ENCODE results near the gene NUDT22. TPM values are rescaled to one million over a fixed set of nuclear protein-coding genes. Genes with fewer than 3 reads are reported as not detected.

Gene NUDT22
- total and polyA plus RNA-seq, 8 donors = 35.1 to 363 (median 112) TPM

GRCh38 chr11:64229744-64230170, 3.7 kb downstream of the NUDT22 start:
- Histone ChIP-seq H3K4me1 (peaks cover 56 to 80% (median 78%) of the 10 kb centered on the region in 4 donors), H3K9me3 (no peaks in the 10 kb centered on the region), H3K4me3 (peak overlapping the region; percentile 66 to 73 (median 70)), H3K27ac (peak overlapping the region; percentile 91 to 96 (median 94)), H3K36me3 (no peaks in the 10 kb centered on the region), H3K27me3 (no peaks in the 10 kb centered on the region)
- DNase-seq = peak in 1 of 2 donors; percentile 23
- TF ChIP-seq EP300 (IDR thresholded peaks at IDR 0.05) (no peak), CTCF (IDR thresholded peaks at IDR 0.05) (no peak), POLR2A (IDR thresholded peaks at IDR 0.05) (no peak), POLR2AphosphoS5 (IDR thresholded peaks at IDR 0.05) (no peak)
- intact Hi-C loops (cut with DNase I; ENCODE audit: low total_unique reads) = no loop called here
- 29 to 39% (median 34%) methylated on average over 13 of the region's 13 CpGs for WGBS, 5 donors

- H3K4me1 ChIP-seq = peaks cover 55 to 80% (median 78%) of the 10 kb centered on the region in 4 donors
- no peaks in the 10 kb centered on the region for H3K36me3 ChIP-seq
- no peaks in the 10 kb centered on the region for H3K9me3 ChIP-seq
- peak within 1 kb of the TSS; percentile 66 to 73 (median 70) for H3K4me3 ChIP-seq
- 0 to 2% (median 0%) methylated on average over 43 to 62 of the region's 62 CpGs for WGBS, 5 donors
- TF ChIP-seq POLR2AphosphoS5 (IDR thresholded peaks at IDR 0.05) (peak in 2 of 3 donors; percentile 50 to 61), CTCF (IDR thresholded peaks at IDR 0.05) (no peak)
- no peaks in the 10 kb centered on the region for H3K27me3 ChIP-seq
- intact Hi-C loops (cut with DNase I; ENCODE audit: low total_unique reads) = no loop called here
- peak within 1 kb of the TSS; percentile 91 to 96 (median 94) for H3K27ac ChIP-seq
- peak; percentile 96 to 98 for DNase-seq
Observed at GRCh38 chr11:64230171-64230984, 4.3 kb downstream of the NUDT22 start, which contains the start of gene DNAJC4. DNAJC4 (plus strand) TSS chr11:64230548; CDS start chr11:64230855, 307 bp downstream.

DNA sequence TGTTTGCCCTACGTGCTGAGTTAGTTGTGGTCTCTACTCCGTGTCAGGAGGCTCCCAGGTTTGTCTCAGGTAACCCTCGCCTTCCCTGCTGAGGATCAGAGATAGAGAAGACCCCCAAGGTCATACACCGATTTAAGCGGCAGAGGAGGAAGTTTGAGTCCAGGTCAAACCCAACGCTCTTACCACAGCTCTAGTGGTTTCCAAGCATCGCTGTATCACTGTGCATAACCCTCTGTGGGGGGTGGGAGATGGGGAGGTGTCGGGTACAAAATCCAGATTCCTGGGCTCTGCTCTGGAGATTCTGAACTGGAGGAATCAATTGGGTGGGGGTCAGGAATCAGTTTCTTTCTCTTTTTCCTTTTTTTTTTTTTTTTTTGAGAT, 4.9 kb downstream of the NUDT22 start:
- intact Hi-C loops (cut with DNase I; ENCODE audit: low total_unique reads) = no loop called here
- no peak for DNase-seq
- no peaks in the 10 kb centered on the region for H3K27me3 ChIP-seq
- 4 to 11% (median 8%) methylated on average over 8 of the region's 8 CpGs for WGBS, 5 donors
- no peaks in the 10 kb centered on the region for H3K36me3 ChIP-seq
- TF ChIP-seq CTCF (IDR thresholded peaks at IDR 0.05) (no peak), POLR2AphosphoS5 (IDR thresholded peaks at IDR 0.05) (no peak), EP300 (IDR thresholded peaks at IDR 0.05) (no peak), POLR2A (IDR thresholded peaks at IDR 0.05) (no peak)
- peak overlapping the region; percentile 91 to 96 (median 94) for H3K27ac ChIP-seq
- H3K9me3 ChIP-seq = no peaks in the 10 kb centered on the region
- peaks cover 58 to 83% (median 80%) of the 10 kb centered on the region in 4 donors for H3K4me1 ChIP-seq
- peak overlapping the region; percentile 66 to 73 (median 70) for H3K4me3 ChIP-seq

DNA sequence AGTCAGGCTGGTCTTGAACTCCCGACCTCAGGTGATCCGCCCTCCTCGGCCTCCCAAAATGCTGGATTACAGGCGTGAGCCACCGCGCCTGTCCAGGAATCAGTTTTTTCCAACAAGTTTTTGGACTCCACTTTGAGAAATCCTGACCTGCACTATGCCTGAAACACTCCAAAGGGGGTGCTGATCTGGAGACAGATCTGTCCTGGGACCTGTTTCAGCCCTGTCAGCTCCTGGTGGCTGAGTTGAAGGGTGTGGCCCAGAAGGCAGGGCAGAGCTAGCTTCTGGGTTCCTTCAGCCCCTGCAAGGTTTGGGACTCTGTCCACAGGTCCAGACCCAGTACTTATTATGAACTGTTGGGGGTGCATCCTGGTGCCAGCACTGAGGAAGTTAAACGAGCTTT, 5.5 kb downstream of the NUDT22 start:
- Histone ChIP-seq H3K9me3 (no peaks in the 10 kb centered on the region), H3K36me3 (peaks cover 0 to 1% (median 0%) of the 10 kb centered on the region in 4 donors), H3K4me3 (peak overlapping the region in 1 of 4 donors; percentile 68), H3K4me1 (peaks cover 60 to 88% (median 83%) of the 10 kb centered on the region in 4 donors), H3K27ac (peak overlapping the region in 3 of 5 donors; percentile 14 to 95 (median 94)), H3K27me3 (no peaks in the 10 kb centered on the region)
- TF ChIP-seq POLR2AphosphoS5 (IDR thresholded peaks at IDR 0.05) = no peak
- TF ChIP-seq POLR2A (IDR thresholded peaks at IDR 0.05) = no peak
- TF ChIP-seq EP300 (IDR thresholded peaks at IDR 0.05) = no peak
- no peak for TF ChIP-seq CTCF (IDR thresholded peaks at IDR 0.05)
- no peak for DNase-seq
- 71 to 86% (median 81%) methylated on average over 7 of the region's 7 CpGs for WGBS, 5 donors
- intact Hi-C loops (cut with DNase I; ENCODE audit: low total_unique reads) = no loop called here

Data from stomach (tissue), 9 donors.